NCI-H446 treated with DMSO at 0.1 percent for 48 hours (cell line): ENCODE data around the gene PCDHA10.
"Not testable (repeated sequence)": the region's sequence is repeated elsewhere in the genome, so short reads cannot be mapped to it uniquely, and the experiment has no call there.

ENCODE experiments used
- DNase-seq: peaks from one replicate; lab custom pipeline; 2025; lab: John Stamatoyannopoulos, UW

Gene PCDHA10

GRCh38 chr5:140855772-140856674 lies at the start of gene PCDHA10:
TSS of gene PCDHA10 (plus strand) at chr5:140855897. CDS start at chr5:140856049, 152 bp downstream.
- DNase-seq: no peak

GRCh38 chr5:140806834-140807775 lies 48.6 kb upstream of the PCDHA10 start, which contains the start of gene PCDHA4:
TSS of gene PCDHA4 (plus strand) at chr5:140807068.
- no peak for DNase-seq

- DNase-seq: not testable (repeated sequence)
Observed at GRCh38 chr5:140808241-140808888, 47.3 kb upstream of the PCDHA10 start.

GRCh38 chr5:140808889-140809291 lies 46.8 kb upstream of the PCDHA10 start:
- no peak for DNase-seq

- no peak for DNase-seq
Observed at GRCh38 chr5:140821375-140822280, 34.1 kb upstream of the PCDHA10 start, which contains the start of gene PCDHA5. TSS of gene PCDHA5 (plus strand) at chr5:140821613.

GRCh38 chr5:140822281-140822629 lies 33.4 kb upstream of the PCDHA10 start:
- no peak for DNase-seq

- DNase-seq: not testable (repeated sequence)
Observed at GRCh38 chr5:140822969-140823368, 32.7 kb upstream of the PCDHA10 start.

- no peak for DNase-seq
Observed at GRCh38 chr5:140823475-140823874, 32.2 kb upstream of the PCDHA10 start.

GRCh38 chr5:140827704-140828361 lies 27.9 kb upstream of the PCDHA10 start, which contains the start of gene PCDHA6:
TSS of gene PCDHA6 (plus strand) at chr5:140827960. CDS start at chr5:140828092, 132 bp downstream.
- DNase-seq: peak; percentile 23

GRCh38 chr5:140828362-140828737 lies 27.3 kb upstream of the PCDHA10 start:
- DNase-seq: peak; percentile 19

GRCh38 chr5:140829511-140830501 lies 25.9 kb upstream of the PCDHA10 start:
- DNase-seq: not testable (repeated sequence)

GRCh38 chr5:140833993-140834392 lies 21.7 kb upstream of the PCDHA10 start, which contains the start of gene PCDHA7:
TSS of gene PCDHA7 (plus strand) at chr5:140834269. CDS start at chr5:140834384, 115 bp downstream.
- DNase-seq: no peak

- DNase-seq: not testable (repeated sequence)
Observed at GRCh38 chr5:140834439-140835008, 21.2 kb upstream of the PCDHA10 start.

GRCh38 chr5:140835622-140836510 lies 19.8 kb upstream of the PCDHA10 start:
- DNase-seq: no peak

GRCh38 chr5:140840978-140841962 lies 14.4 kb upstream of the PCDHA10 start, which contains the start of gene PCDHA8:
TSS of gene PCDHA8 (plus strand) at chr5:140841187. CDS start at chr5:140841322, 135 bp downstream.
- no peak for DNase-seq
